Breast epithelium (tissue), 3 donors: ENCODE measurements around the gene VWF.

ENCODE experiments used
- POLR2A ChIP-seq: fragments of 450-650 bp; IDR thresholded peaks from one replicate; pipeline ENCODE4 v1.6.1; 2016; ENCODE audit warnings: antibody characterized with exemption, mild to moderate bottlenecking, moderate library complexity
- TF ChIP-seq, protein P1 (sequence below), 3 donors: fragments of 450-650 bp; IDR thresholded peaks; one replicate each; pipeline ENCODE4 v1.5.1; 2016 to 2017; ENCODE audit warnings: antibody characterized with exemption in 3 of 3, mild to moderate bottlenecking in 3 of 3, moderate library complexity in 3 of 3

DNA sequence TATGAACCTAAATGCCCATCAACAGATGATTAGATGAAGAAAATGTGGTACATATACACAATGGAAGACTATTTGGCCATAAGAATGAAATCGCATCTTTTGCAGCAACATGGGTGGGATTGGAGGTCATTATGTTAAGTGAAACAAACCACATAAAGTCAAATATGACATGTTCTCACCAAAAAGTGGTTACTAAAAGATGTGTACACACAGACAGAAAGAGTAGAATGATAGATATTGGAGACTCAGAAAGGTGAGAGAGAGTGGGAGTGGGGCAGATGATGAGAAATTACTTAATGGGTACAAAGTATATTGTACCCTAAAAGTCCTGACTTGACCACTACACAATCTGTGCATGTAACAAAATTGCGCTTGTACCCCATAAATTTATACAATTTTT lies 19.6 kb downstream of the VWF start:
- TF ChIP-seq, protein P1, sequence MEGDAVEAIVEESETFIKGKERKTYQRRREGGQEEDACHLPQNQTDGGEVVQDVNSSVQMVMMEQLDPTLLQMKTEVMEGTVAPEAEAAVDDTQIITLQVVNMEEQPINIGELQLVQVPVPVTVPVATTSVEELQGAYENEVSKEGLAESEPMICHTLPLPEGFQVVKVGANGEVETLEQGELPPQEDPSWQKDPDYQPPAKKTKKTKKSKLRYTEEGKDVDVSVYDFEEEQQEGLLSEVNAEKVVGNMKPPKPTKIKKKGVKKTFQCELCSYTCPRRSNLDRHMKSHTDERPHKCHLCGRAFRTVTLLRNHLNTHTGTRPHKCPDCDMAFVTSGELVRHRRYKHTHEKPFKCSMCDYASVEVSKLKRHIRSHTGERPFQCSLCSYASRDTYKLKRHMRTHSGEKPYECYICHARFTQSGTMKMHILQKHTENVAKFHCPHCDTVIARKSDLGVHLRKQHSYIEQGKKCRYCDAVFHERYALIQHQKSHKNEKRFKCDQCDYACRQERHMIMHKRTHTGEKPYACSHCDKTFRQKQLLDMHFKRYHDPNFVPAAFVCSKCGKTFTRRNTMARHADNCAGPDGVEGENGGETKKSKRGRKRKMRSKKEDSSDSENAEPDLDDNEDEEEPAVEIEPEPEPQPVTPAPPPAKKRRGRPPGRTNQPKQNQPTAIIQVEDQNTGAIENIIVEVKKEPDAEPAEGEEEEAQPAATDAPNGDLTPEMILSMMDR (IDR thresholded peaks at IDR 0.05): no peak
- TF ChIP-seq POLR2A: no peak
